Ovary (tissue), 9 donors: ENCODE measurements around the gene ADAM29. TPM values are rescaled to one million over a fixed set of nuclear protein-coding genes. Genes with fewer than 3 reads are reported as not detected.

Source experiments
- DNase-seq, 5 donors: peaks; one replicate each; pipeline ENCODE4 v3.0.0-alpha.2; 2019 to 2020
- H3K27ac ChIP-seq, 2 donors: fragments of 200-600 bp; one replicate each; pipeline versions ENCODE4 v1.5.1 to v1.8.0; 2019 to 2022
- H3K27me3 ChIP-seq: fragments of 200-600 bp; one replicate; pipeline ENCODE4 v1.8.0; 2022
- H3K36me3 ChIP-seq: fragments of 200-600 bp; sonication (generic); one replicate; pipeline ENCODE4 v1.5.1; 2019
- H3K4me1 ChIP-seq: one replicate; pipeline ENCODE4 v1.8.1; 2013; ENCODE audit warnings: mild to moderate bottlenecking, moderate library complexity; ENCODE audit not compliant: insufficient read depth
- H3K4me3 ChIP-seq: fragments of 200-600 bp; sonication (generic); one replicate; pipeline ENCODE4 v1.5.1; 2017
- H3K9me3 ChIP-seq, 2 donors: fragments of 200-600 bp in 1 of 2; sonication (generic) in 1 of 2; one replicate each; pipeline versions ENCODE4 v1.5.1 to v1.8.1; 2013 to 2019; ENCODE audit warnings: mild to moderate bottlenecking in 1 of 2, moderate library complexity in 1 of 2
- EP300 ChIP-seq: sonication (generic); formaldehyde crosslinking; IDR thresholded peaks from one replicate; pipeline ENCODE4 v1.6.1; 2017; ENCODE audit warnings: antibody characterized with exemption
- POLR2A ChIP-seq: fragments of 450-650 bp; IDR thresholded peaks from one replicate; pipeline ENCODE4 v1.6.1; 2017; ENCODE audit warnings: antibody characterized with exemption, mild to moderate bottlenecking, moderate library complexity
- WGBS, 3 donors: extraction: QIAGEN DNeasy Blood & Tissue Kit in 1 of 3; methylation state at CpG; one replicate each; pipeline versions ENCODE4 v1.1.5 to v1.1.7; 2013 to 2017; 5-methylcytosine and 5-hydroxymethylcytosine counted together
- intact Hi-C, 4 donors: fragments of 100-400 bp; cut with DNase I; formaldehyde crosslinking; loops; one replicate each; pipeline versions ENCODE4 v1.11.0 to v1.15.1; 2022 to 2023
- polyA plus RNA-seq, 2 donors: library from polyadenylated mRNA; stranded (reverse); fragments of 200-250 nt in 1 of 2; fragments of 350-450 nt in 1 of 2; fragmentation: Illumina TruSeq in 1 of 2; extraction: RNeasy Lipid Tissue Mini Kit (QIAGEN cat#74804) in 1 of 2; gene quantifications; one replicate each; pipeline ENCODE4 v1.2.3, GENCODE V29; 2013 to 2014
- total RNA-seq, 7 donors: library from RNA; depleted of rRNA in 2 of 7; stranded (reverse); fragments of >200 nt in 2 of 7; fragmentation: NEBNext Ultra II Directional in 3 of 7; extraction: Animal tissue kit (Norgen Biotek cat#: 25700) in 3 of 7; gene quantifications; one replicate each; pipeline versions ENCODE4 v1.1.0 to v1.2.4, GENCODE V29; 2016 to 2023
- TF ChIP-seq, protein P1 (sequence below), 3 donors: fragments of 450-650 bp in 2 of 3; fragments of 200-600 bp in 1 of 3; IDR thresholded peaks; one replicate each; pipeline versions ENCODE4 v1.5.1 to v1.8.0; 2016 to 2022; ENCODE audit warnings: antibody characterized with exemption in 3 of 3, mild to moderate bottlenecking in 1 of 3
- donor health status: DM: no; HTN: no; CAD: no; lungs with moderate emphysema.
- donor health status: DM: no; HTN: no; CAD: no.
- donor health status: Bipolar disorder and iron deficiency.
- donor health status: DM: yes; HTN: yes; CAD: no.
- donor health status: DM: no; HTN: no; CAD: no.
- donor health status: DM: yes; HTN: yes; CAD: no.

The ADAM29 gene
- total and polyA plus RNA-seq, 9 donors: not detected

DNA sequence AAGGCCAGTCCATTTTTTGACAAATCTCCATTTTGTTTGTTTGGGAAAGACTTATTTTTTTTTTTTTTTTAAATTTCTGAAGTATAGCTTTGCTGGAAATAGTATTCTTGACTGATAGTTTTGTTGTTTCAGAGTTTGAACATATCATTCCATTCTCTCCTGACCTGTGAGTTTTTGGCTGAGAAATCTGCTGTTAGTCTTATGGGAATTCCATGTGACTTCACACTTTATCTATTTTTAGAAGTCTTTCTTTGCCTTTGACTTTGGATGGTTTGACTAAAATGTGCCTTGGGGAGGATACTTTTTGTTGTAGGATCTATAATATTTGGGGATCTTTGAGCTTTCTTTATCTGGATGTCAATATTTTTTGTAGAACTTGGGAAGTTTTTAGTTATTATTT lies 10.7 kb upstream of the ADAM29 start:
- Histone ChIP-seq H3K4me1 (no peaks in the 10 kb centered on the region), H3K36me3 (no peaks in the 10 kb centered on the region), H3K27ac (no peak overlapping the region), H3K4me3 (no peak overlapping the region), H3K9me3 (no peaks in the 10 kb centered on the region), H3K27me3 (no peaks in the 10 kb centered on the region)
- TF ChIP-seq POLR2A (no peak), EP300 (no peak)
- DNase-seq: no peak
- intact Hi-C loops: no loop called here

DNA sequence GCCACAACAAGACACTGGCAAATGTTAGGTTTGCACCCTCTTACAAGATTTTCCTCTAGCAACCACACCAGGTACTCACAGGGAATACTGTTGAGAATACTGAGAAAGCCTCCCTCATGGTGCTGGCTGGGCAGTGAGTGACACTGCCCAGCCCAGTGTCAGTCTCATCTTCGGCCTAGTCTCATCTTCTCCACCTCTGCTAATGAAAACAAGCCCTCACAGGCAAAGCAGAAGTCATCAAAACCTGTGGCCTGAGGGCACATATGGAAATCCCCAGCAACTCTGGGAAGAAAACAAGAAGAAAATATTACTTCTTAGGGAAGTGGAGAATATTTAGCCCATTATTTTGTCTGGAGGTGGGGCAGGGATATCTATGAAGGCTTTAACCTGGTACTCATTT lies 7.9 kb upstream of the ADAM29 start:
- Histone ChIP-seq H3K36me3 (no peaks in the 10 kb centered on the region), H3K4me1 (no peaks in the 10 kb centered on the region), H3K9me3 (no peaks in the 10 kb centered on the region), H3K27me3 (no peaks in the 10 kb centered on the region), H3K27ac (no peak overlapping the region), H3K4me3 (no peak overlapping the region)
- TF ChIP-seq POLR2A (no peak), EP300 (no peak)
- TF ChIP-seq, protein P1, sequence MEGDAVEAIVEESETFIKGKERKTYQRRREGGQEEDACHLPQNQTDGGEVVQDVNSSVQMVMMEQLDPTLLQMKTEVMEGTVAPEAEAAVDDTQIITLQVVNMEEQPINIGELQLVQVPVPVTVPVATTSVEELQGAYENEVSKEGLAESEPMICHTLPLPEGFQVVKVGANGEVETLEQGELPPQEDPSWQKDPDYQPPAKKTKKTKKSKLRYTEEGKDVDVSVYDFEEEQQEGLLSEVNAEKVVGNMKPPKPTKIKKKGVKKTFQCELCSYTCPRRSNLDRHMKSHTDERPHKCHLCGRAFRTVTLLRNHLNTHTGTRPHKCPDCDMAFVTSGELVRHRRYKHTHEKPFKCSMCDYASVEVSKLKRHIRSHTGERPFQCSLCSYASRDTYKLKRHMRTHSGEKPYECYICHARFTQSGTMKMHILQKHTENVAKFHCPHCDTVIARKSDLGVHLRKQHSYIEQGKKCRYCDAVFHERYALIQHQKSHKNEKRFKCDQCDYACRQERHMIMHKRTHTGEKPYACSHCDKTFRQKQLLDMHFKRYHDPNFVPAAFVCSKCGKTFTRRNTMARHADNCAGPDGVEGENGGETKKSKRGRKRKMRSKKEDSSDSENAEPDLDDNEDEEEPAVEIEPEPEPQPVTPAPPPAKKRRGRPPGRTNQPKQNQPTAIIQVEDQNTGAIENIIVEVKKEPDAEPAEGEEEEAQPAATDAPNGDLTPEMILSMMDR (IDR thresholded peaks at IDR 0.05): no peak
- intact Hi-C loops: no loop called here
- 65 to 89% (median 79%) methylated on average over 1 of the region's 1 CpG for WGBS, 3 donors
- no peak for DNase-seq

DNA sequence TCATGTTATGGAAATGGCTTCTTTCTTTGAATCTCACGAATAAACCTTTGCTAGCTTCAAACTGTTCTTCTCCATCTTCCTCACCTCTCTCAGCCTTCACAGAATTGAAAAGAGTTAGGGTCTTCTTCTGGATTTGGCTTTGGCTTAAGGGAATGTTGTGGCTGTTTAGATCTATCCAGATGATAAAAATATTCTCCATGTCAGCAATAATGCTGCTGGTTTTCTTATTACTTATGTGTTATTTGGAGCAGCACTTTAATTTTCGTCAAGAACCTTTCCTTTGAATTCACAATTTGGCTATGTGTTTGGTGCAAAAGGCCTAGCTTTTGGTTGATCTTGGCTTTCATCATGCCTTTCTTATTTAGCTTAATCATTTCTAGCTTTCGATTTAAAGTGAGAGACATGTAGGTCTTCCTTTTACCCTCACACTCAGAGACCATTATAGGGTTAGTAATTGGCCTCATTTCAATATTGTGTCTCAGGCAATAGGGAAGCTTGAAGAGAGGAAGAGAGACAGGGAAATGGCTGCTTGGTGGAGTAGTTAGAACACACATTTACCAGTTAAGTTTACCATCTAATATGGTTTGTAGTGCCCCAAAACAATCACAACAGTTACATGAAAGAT lies 5.1 kb upstream of the ADAM29 start:
- Histone ChIP-seq H3K27ac (no peak overlapping the region), H3K9me3 (no peaks in the 10 kb centered on the region), H3K36me3 (no peaks in the 10 kb centered on the region), H3K4me1 (no peaks in the 10 kb centered on the region), H3K4me3 (no peak overlapping the region), H3K27me3 (no peaks in the 10 kb centered on the region)
- TF ChIP-seq, protein P1 (IDR thresholded peaks at IDR 0.05): no peak
- TF ChIP-seq POLR2A (no peak), EP300 (no peak)
- DNase-seq: no peak
- intact Hi-C loops: no loop called here
- 76 to 83% (median 83%) methylated on average over 3 of the region's 3 CpGs for WGBS, 3 donors

DNA sequence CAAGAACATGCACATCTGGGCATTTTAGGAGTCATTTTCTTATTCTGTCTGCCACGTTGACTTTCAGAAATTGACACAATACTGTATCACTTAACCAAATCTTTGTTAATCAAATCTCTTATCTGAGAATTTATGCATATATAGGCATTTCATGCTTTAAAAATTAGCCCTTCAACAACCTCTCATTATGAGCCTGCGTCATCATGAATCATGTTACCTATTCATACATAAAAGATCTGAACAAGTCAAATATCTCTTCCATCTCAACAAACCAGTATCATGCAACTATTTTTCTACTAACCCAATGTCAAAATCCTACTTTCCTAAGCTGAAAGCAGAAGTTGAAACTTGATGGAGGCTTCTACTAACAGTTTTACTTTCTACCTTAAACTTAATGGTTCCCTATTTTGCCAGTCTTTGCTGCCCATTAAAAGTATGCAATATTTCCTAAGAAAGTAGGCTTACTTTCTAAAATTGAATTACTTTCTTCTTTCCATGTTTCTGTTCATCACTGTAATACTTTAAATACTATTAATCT lies 1.8 kb downstream of the ADAM29 start:
- Histone ChIP-seq H3K27ac (no peak overlapping the region), H3K9me3 (no peaks in the 10 kb centered on the region), H3K4me3 (no peak overlapping the region), H3K4me1 (no peaks in the 10 kb centered on the region), H3K36me3 (no peaks in the 10 kb centered on the region), H3K27me3 (no peaks in the 10 kb centered on the region)
- intact Hi-C loops: no loop called here
- 81 to 84% (median 83%) methylated on average over 2 of the region's 2 CpGs for WGBS, 3 donors
- TF ChIP-seq POLR2A: no peak
- TF ChIP-seq, protein P1 (IDR thresholded peaks at IDR 0.05): no peak
- TF ChIP-seq EP300: no peak
- no peak for DNase-seq

DNA sequence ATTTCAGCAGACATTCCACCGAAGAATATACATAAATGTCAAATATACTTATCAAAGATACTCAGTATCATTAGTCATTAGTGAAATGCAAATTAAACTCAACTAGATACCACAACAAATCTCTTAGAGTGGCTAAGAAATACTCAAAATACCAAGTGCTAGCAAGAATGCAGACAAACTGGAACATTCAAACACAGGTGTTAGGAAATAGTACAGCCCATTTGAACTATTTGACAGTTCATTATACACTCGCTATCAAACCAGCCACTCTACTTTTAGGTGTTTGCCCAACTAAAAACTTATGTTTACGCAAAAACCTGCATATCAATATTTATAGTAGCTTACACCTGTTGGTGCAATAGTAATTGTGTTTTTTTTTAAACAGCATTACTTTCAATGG lies 8.8 kb downstream of the ADAM29 start:
- no peaks in the 10 kb centered on the region for H3K36me3 ChIP-seq
- DNase-seq: no peak
- no peaks in the 10 kb centered on the region for H3K9me3 ChIP-seq
- no peak for TF ChIP-seq EP300
- TF ChIP-seq, protein P1 (IDR thresholded peaks at IDR 0.05): no peak
- no peak for TF ChIP-seq POLR2A
- no peak overlapping the region for H3K4me3 ChIP-seq
- intact Hi-C loops: no loop called here
- no peaks in the 10 kb centered on the region for H3K4me1 ChIP-seq
- H3K27me3 ChIP-seq: no peaks in the 10 kb centered on the region
- H3K27ac ChIP-seq: no peak overlapping the region
- 81 to 92% (median 81%) methylated on average over 3 of the region's 3 CpGs for WGBS, 3 donors
